ENCODE measurements around the gene FRYL.

GRCh38 chr4:48693856-48694574, 86.1 kb downstream of the FRYL start:
- no peak for TF ChIP-seq CTCF (IDR thresholded peaks at IDR 0.05)
- TF ChIP-seq POLR2AphosphoS5 (IDR thresholded peaks at IDR 0.05): no peak
- no peak for TF ChIP-seq POLR2A (IDR thresholded peaks at IDR 0.05)

All from breast epithelium (tissue), 3 donors.